ENCODE measurements around the gene MED22.
"Not testable (repeated sequence)": the region's sequence is repeated elsewhere in the genome, so short reads cannot be mapped to it uniquely, and the experiment has no call there.

MED22 gene

GRCh38 chr9:133304477-133305377 is 43.2 kb downstream of the MED22 start:
- DNase-seq = no peak

GRCh38 chr9:133304158-133304470 is 43.8 kb downstream of the MED22 start:
- no peak for DNase-seq

GRCh38 chr9:133303266-133304157 is 44.4 kb downstream of the MED22 start:
- no peak for DNase-seq

- no peak for DNase-seq
Observed at GRCh38 chr9:133301253-133302230, 46.4 kb downstream of the MED22 start.

- not testable (repeated sequence) for DNase-seq
Observed at GRCh38 chr9:133299996-133300395, 47.9 kb downstream of the MED22 start.

GRCh38 chr9:133294257-133294656 is 53.7 kb downstream of the MED22 start:
- no peak for DNase-seq

DNA sequence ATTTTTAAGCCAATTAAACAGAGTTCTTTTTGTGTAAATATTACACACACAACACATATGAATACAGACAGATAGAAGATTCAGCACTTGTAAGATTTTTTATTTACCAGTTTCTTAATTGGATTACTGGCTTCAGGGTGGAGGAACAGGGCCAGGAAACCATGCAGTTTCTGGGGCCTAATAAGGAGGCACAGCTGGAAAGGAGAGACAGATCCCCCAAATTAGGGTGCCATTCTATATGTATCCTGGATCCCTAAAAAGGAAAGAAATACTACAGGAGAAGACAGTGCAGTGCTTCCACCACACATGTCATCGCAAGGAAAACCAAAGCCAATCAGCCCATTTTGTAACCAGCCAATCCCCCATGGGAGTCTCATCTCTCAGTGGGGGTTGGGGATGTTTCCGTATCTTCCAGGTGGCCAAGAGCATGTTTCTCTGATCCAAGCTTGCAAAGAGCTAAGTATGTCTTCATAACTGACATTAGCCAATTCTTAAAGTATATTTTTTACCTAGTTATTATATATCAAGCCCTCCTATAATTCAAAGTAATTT is 57.1 kb downstream of the MED22 start:
- no peak for DNase-seq

Measured in amniotic stem cell (primary cell).